Amniotic stem cell (primary cell): Measurements from ENCODE around the gene PACS2.

Source experiments
- DNase-seq: peaks from one replicate; lab custom pipeline; 2025; lab: John Stamatoyannopoulos, UW

Gene PACS2

GRCh38 chr14:105421723-105422615 lies 107.4 kb downstream of the PACS2 start:
- DNase-seq = no peak

GRCh38 chr14:105422695-105423487 lies 108.3 kb downstream of the PACS2 start:
- no peak for DNase-seq

GRCh38 chr14:105423488-105424195 lies 109.1 kb downstream of the PACS2 start:
- DNase-seq = no peak

GRCh38 chr14:105424861-105425260 lies 110.3 kb downstream of the PACS2 start:
- DNase-seq = no peak

- no peak for DNase-seq
Measured at GRCh38 chr14:105425823-105426247, 111.3 kb downstream of the PACS2 start.

- DNase-seq = no peak
Measured at GRCh38 chr14:105426416-105427130, 112.0 kb downstream of the PACS2 start.

GRCh38 chr14:105427412-105427811 lies 112.9 kb downstream of the PACS2 start:
- no peak for DNase-seq

GRCh38 chr14:105427936-105428485 lies 113.5 kb downstream of the PACS2 start:
- no peak for DNase-seq

GRCh38 chr14:105430042-105430441 lies 115.5 kb downstream of the PACS2 start:
- DNase-seq = no peak

- DNase-seq = no peak
Measured at GRCh38 chr14:105430565-105430964, 116.0 kb downstream of the PACS2 start.

- DNase-seq = no peak
Measured at GRCh38 chr14:105431256-105431655, 116.7 kb downstream of the PACS2 start.

GRCh38 chr14:105432657-105433056 lies 118.1 kb downstream of the PACS2 start:
- DNase-seq = no peak

- DNase-seq = no peak
Measured at GRCh38 chr14:105433161-105433605, 118.6 kb downstream of the PACS2 start.

- no peak for DNase-seq
Measured at GRCh38 chr14:105436402-105436801, 121.9 kb downstream of the PACS2 start.

GRCh38 chr14:105436891-105437722 lies 122.6 kb downstream of the PACS2 start:
- no peak for DNase-seq

- DNase-seq = no peak
Measured at GRCh38 chr14:105437723-105438500, 123.4 kb downstream of the PACS2 start.

GRCh38 chr14:105439179-105439578 lies 124.6 kb downstream of the PACS2 start:
- DNase-seq = no peak

- no peak for DNase-seq
Measured at GRCh38 chr14:105439710-105440553, 125.4 kb downstream of the PACS2 start.

GRCh38 chr14:105440554-105440900 lies 126.0 kb downstream of the PACS2 start:
- DNase-seq = no peak
